A549 (cell line): ENCODE results near the gene CREG2.
A peak's percentile ranks its signal among the peaks of the same experiment; 100 is the strongest.

Experiments
- CHD4 ChIP-seq: fragments of 200-600 bp; sonication (generic); IDR thresholded peaks from 2 replicates; pipeline ENCODE4 v1.6.1; 2016; ENCODE audit warnings: antibody characterized with exemption, mild to moderate bottlenecking, borderline replicate concordance
- CTCF ChIP-seq: fragments of >200 bp; sonication (Bioruptor Twin); formaldehyde crosslinking; IDR thresholded peaks from 3 replicates; pipeline ENCODE4 v1.5.1; 2016
- EP300 ChIP-seq, 2 experiments: fragments of >200 bp; sonication (Bioruptor Twin); formaldehyde crosslinking; IDR thresholded peaks; 2 replicates in 1 of 2; 3 replicates in 1 of 2; pipeline ENCODE4 v1.6.1; 2016 to 2017
- HMGXB4 ChIP-seq: fragments of 250-450 bp; sonication (Bioruptor Pico); IDR thresholded peaks from 2 replicates; pipeline ENCODE4 v1.5.0; 2021; ENCODE audit warnings: mild to moderate bottlenecking, moderate library complexity, borderline replicate concordance
- JUN ChIP-seq, 2 experiments: fragments of >200 bp; sonication (Bioruptor Twin); formaldehyde crosslinking; IDR thresholded peaks; 2 replicates in 1 of 2; 3 replicates in 1 of 2; pipeline ENCODE4 v1.6.1; 2016 to 2017
- RCOR1 ChIP-seq: fragments of 150-350 bp; IDR thresholded peaks from 2 replicates; pipeline ENCODE4 v1.6.1; 2014; ENCODE audit warnings: antibody characterized with exemption, low read length, low read depth
- USF2 ChIP-seq: fragments of 450-650 bp; IDR thresholded peaks from 2 replicates; pipeline ENCODE4 v1.6.1; 2014; ENCODE audit warnings: antibody characterized with exemption

GRCh38 chr2:101387151-101387834, at the start of gene CREG2:
- TF ChIP-seq JUN (IDR thresholded peaks at IDR 0.05) = no peak
- TF ChIP-seq USF2 = no peak
- no peak for TF ChIP-seq EP300 (IDR thresholded peaks at IDR 0.05)
- peak; percentile 81 for TF ChIP-seq CTCF
- TF ChIP-seq RCOR1 = no peak
- TF ChIP-seq CHD4 = no peak
- TF ChIP-seq HMGXB4 (CRISPR knock-in tag) = no peak
